ENCODE data around the gene OTOP1.
"Not testable (repeated sequence)": the region's sequence is repeated elsewhere in the genome, so short reads cannot be mapped to it uniquely, and the experiment has no call there.

Gene OTOP1

DNA sequence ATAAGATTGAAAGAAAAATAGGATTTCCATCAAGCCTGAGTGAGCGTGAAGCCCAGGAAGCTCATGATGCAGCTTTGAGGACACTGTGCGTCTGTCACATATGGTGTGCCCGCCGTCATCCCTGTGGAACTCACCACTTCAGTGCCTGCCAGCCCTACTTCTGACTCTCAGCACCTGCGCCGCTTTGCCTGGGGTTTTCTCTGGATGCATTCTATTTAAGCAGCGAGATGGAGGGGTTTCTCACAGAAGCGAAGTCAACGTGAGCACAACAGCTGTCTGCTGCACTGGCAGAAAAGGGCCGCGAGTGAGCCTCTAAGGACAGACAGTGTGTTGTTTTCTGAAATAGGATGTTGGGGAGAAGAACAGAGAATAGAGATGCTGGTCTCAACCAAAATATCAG lies 27.5 kb upstream of the OTOP1 start:
- H3K27ac Mint-ChIP-seq, result no peak overlapping the region
- H3K9me3 Mint-ChIP-seq, result no peaks in the 10 kb centered on the region
- H3K36me3 Mint-ChIP-seq (ENCODE audit: insufficient read depth), result peaks cover 4% of the 10 kb centered on the region
- no peak for DNase-seq
- no peak overlapping the region for H3K4me3 Mint-ChIP-seq
- no peaks in the 10 kb centered on the region for H3K27me3 Mint-ChIP-seq
- ATAC-seq (replicated peaks), result no peak
- H3K4me1 Mint-ChIP-seq (ENCODE audit: low read depth in 2 of 2), result no peaks in the 10 kb centered on the region

DNA sequence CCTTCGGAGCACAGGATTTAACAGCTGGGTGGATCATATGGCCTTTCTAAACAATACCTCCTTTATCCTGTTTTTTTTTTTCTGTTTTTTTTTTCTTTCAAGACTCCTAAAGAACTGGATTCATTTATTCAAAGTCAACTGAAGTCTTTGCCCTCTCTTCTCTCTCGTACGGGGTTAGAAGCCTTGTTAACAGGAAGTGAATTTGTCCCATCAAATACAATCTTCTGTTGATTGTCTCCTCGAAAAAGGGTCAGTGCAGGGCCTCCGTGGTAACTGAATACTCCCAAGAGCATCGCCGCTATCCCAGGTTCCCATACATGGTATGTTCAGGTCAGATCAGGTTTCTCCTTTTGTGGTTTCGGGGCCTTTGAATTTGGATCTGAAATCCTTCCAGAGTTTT lies 23.1 kb upstream of the OTOP1 start:
- Mint-ChIP-seq H3K9me3 (no peaks in the 10 kb centered on the region), H3K4me3 (peak overlapping the region; percentile 27 to 37), H3K27ac (peak overlapping the region; percentile 22 to 35), H3K27me3 (no peaks in the 10 kb centered on the region), H3K4me1 (ENCODE audit: low read depth in 2 of 2) (peaks cover 14 to 22% of the 10 kb centered on the region in 2 donors), H3K36me3 (ENCODE audit: insufficient read depth) (peaks cover 25% of the 10 kb centered on the region)
- DNase-seq, result no peak
- ATAC-seq (replicated peaks), result no peak

- H3K9me3 Mint-ChIP-seq; DNase-seq; H3K4me3 Mint-ChIP-seq; ATAC-seq (replicated peaks); H3K27me3 Mint-ChIP-seq: not testable (repeated sequence)
- H3K27ac Mint-ChIP-seq, result peak overlapping the region in 1 of 2 donors; percentile 35
- peaks cover 14 to 23% of the 10 kb centered on the region in 2 donors for H3K4me1 Mint-ChIP-seq (ENCODE audit: low read depth in 2 of 2)
- peaks cover 30% of the 10 kb centered on the region for H3K36me3 Mint-ChIP-seq (ENCODE audit: insufficient read depth)
Measured at GRCh38 chr4:4249342-4249741, 22.6 kb upstream of the OTOP1 start.

DNA sequence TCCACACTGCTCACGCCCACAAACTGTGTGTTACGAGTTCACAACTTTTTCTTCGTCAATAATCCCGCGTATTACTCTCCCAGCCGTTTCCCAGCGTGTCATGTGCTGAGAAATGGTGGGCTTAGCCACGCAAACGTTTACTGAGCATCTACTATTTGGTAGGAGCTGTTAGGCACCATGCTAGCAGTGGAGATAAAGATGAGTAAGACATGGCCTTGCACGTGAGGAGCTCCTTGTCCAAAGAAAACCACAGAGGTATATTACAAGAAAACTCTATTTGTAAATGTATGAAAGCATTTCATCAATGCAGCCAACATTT lies 22.1 kb upstream of the OTOP1 start:
- no peak for ATAC-seq (replicated peaks)
- Mint-ChIP-seq H3K4me3 (peak overlapping the region; percentile 96 to 97), H3K9me3 (no peaks in the 10 kb centered on the region), H3K27me3 (no peaks in the 10 kb centered on the region), H3K27ac (peak overlapping the region; percentile 98), H3K36me3 (ENCODE audit: insufficient read depth) (peaks cover 34% of the 10 kb centered on the region), H3K4me1 (ENCODE audit: low read depth in 2 of 2) (peaks cover 17 to 24% of the 10 kb centered on the region in 2 donors)
- DNase-seq, result no peak

- Mint-ChIP-seq H3K27me3 (no peaks in the 10 kb centered on the region), H3K27ac (peak within 1 kb of the TSS; percentile 98), H3K4me1 (ENCODE audit: low read depth in 2 of 2) (peaks cover 19 to 29% of the 10 kb centered on the region in 2 donors), H3K36me3 (ENCODE audit: insufficient read depth) (peaks cover 40% of the 10 kb centered on the region), H3K9me3 (no peaks in the 10 kb centered on the region), H3K4me3 (peak within 1 kb of the TSS; percentile 96 to 97)
- DNase-seq, result peak; percentile 90 to 92 (median 91)
- ATAC-seq (replicated peaks), result peak; percentile 97
Measured at GRCh38 chr4:4248029-4248884, 21.5 kb upstream of the OTOP1 start, which contains the start of gene TMEM128. Gene TMEM128, minus strand, starts transcription at chr4:4248223. Its CDS starts 21 bp downstream, at chr4:4248202.

DNA sequence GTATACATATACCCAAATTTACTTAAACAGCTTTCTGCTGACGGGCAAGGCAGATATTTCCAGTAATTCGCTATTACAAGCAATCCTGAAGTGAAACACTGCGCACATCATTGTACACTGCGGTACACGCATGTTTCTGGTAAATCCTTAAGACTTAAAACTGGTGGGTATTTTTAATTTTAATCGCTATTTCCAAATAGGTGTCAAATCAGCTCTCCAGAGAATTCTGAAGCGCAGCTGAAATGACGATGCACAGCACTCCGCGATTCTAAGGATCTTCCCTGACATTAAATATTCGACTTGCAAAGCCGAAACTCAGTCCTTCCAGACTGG lies 20.9 kb upstream of the OTOP1 start:
- ATAC-seq (replicated peaks) (peak; percentile 17), DNase-seq (no peak)
- Mint-ChIP-seq H3K27ac (peak overlapping the region; percentile 98), H3K9me3 (no peaks in the 10 kb centered on the region), H3K36me3 (ENCODE audit: insufficient read depth) (peaks cover 46% of the 10 kb centered on the region), H3K4me1 (ENCODE audit: low read depth in 2 of 2) (peaks cover 19 to 29% of the 10 kb centered on the region in 2 donors), H3K4me3 (peak overlapping the region; percentile 96 to 97), H3K27me3 (no peaks in the 10 kb centered on the region)

DNA sequence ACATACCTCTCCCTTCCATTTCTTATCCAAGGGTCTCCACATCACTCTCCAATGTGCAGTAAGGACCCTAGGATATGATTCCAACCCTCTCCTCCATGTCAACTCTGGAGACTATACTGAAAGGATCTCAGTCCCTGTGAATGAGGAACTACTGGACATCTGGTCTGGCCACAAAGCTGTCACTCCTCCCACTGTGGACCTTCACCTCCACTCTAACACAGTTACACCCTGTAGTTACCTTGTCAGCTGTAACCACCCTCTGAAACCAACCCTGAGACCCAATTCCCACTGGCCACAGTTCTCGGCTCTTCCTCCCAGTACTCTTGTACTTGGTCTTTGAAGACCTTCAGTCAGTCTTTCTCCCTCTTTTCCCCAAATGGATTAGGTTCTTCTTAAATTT lies 18.4 kb upstream of the OTOP1 start:
- Mint-ChIP-seq H3K36me3 (ENCODE audit: insufficient read depth) (peaks cover 69% of the 10 kb centered on the region), H3K27ac (no peak overlapping the region), H3K4me3 (no peak overlapping the region), H3K4me1 (ENCODE audit: low read depth in 2 of 2) (peaks cover 19 to 29% of the 10 kb centered on the region in 2 donors), H3K27me3 (no peaks in the 10 kb centered on the region), H3K9me3 (no peaks in the 10 kb centered on the region)
- ATAC-seq (replicated peaks), result no peak
- DNase-seq, result no peak

DNA sequence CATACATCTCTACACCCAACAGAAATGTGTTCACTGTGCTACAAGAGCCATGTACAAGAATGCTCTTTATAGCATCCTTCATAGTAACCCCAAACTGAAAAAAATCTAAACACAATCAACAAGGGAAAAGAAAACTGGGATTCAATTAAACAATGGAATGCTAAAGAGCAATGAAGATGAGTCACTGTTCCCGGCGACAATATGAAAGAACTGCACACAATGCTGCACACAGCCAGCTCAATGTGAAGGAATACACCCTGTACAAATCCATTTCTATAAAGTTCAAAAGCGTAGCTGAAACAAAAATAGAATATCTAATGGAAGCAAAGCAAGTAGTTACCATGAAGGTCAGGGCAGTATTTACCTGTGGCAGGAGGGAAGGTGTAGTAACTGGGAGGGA lies 12.8 kb upstream of the OTOP1 start:
- not testable (repeated sequence) for DNase-seq; H3K9me3 Mint-ChIP-seq; H3K4me3 Mint-ChIP-seq; ATAC-seq (replicated peaks); H3K27ac Mint-ChIP-seq; H3K27me3 Mint-ChIP-seq
- H3K36me3 Mint-ChIP-seq (ENCODE audit: insufficient read depth), result peaks cover 82% of the 10 kb centered on the region
- H3K4me1 Mint-ChIP-seq (ENCODE audit: low read depth in 2 of 2), result peaks cover 4 to 15% of the 10 kb centered on the region in 2 donors

DNA sequence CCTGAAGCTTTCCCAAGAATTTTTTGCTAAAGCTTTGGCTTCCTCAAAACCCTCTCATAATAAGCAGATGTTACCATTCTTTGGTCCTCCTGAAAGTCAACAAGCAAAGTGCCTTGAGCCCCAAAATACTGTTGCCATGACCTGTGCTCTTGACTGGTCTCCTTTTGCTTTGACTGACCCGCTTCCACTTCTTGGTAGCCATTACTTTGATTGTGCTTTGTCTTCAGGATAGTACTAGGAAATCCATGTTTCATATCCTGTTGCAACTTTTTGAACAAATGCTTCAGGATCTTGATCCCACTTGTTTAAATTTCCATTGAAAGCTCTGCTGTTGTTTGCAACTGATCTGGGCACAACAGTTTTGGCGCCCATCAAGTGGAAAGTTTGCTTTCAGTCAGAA lies 6.9 kb upstream of the OTOP1 start:
- ATAC-seq (replicated peaks) (no peak), DNase-seq (no peak)
- Mint-ChIP-seq H3K36me3 (ENCODE audit: insufficient read depth) (peaks cover 25% of the 10 kb centered on the region), H3K27me3 (peaks cover 7 to 10% of the 10 kb centered on the region in 2 donors), H3K4me3 (no peak overlapping the region), H3K4me1 (ENCODE audit: low read depth in 2 of 2) (no peaks in the 10 kb centered on the region), H3K9me3 (peaks cover 0 to 5% of the 10 kb centered on the region in 2 donors), H3K27ac (no peak overlapping the region)

GRCh38 chr4:4228356-4228668 lies 1.6 kb upstream of the OTOP1 start:
- no peak overlapping the region for H3K27ac Mint-ChIP-seq
- H3K4me3 Mint-ChIP-seq, result peak overlapping the region in 1 of 2 donors; percentile 21
- peaks cover 10 to 11% of the 10 kb centered on the region in 2 donors for H3K4me1 Mint-ChIP-seq (ENCODE audit: low read depth in 2 of 2)
- no peak for DNase-seq
- H3K27me3 Mint-ChIP-seq, result peaks cover 54 to 55% of the 10 kb centered on the region in 2 donors
- no peak for ATAC-seq (replicated peaks)
- H3K9me3 Mint-ChIP-seq, result no peaks in the 10 kb centered on the region
- H3K36me3 Mint-ChIP-seq (ENCODE audit: insufficient read depth), result peaks cover 3% of the 10 kb centered on the region

DNA sequence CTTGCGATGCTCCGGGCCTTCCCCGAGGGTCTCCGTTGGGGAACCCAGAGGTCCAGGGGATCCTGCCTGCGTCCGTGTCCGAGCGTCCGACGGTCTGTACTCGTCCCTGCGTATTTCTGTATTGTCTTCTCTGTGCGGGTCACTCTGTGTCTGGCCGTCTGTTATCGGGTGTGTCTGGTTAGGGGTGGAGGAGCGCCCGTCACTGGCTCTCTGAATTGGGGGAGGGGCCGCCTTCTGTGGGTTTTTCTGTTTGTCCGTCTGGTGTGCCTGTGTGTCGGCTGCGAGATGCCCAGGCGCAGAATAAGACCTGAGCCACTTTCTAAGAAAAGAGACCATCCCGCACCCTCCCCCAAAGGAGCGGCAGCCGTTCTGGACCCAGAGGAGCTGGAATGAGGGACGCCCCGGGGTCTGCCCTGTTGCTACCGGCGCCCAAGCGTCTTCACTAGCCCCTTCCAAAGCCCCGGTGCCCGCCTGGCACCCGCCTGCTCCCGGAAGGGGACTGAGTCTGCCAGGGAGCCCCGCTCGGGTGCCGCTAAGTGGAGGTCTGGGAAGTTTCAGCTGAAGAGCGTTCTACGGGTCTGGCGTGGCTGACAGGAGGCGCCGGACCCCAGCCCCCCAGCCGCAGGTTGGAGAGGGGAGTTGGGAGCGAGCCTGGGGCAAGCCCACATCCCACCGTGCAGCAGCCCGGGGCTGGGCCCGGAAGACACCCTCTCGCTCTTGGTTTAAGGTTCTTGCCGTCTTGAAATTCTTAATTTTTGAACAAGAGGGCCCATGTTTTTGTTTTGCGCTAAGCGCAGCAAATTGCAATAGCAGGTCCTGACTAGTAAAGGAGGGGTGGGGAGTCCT lies 1.0 kb upstream of the OTOP1 start:
- DNase-seq (no peak), ATAC-seq (replicated peaks) (no peak)
- peak overlapping the region; percentile 21 to 47 for H3K4me3 Mint-ChIP-seq
- peaks cover 60% of the 10 kb centered on the region in 2 donors for H3K27me3 Mint-ChIP-seq
- H3K27ac Mint-ChIP-seq, result no peak overlapping the region
- H3K9me3 Mint-ChIP-seq, result no peaks in the 10 kb centered on the region
- peaks cover 10 to 11% of the 10 kb centered on the region in 2 donors for H3K4me1 Mint-ChIP-seq (ENCODE audit: low read depth in 2 of 2)
- peaks cover 3% of the 10 kb centered on the region for H3K36me3 Mint-ChIP-seq (ENCODE audit: insufficient read depth)

- H3K9me3 Mint-ChIP-seq, result no peaks in the 10 kb centered on the region
- H3K4me3 Mint-ChIP-seq, result peak overlapping the region in 1 of 2 donors; percentile 24
- peaks cover 10 to 11% of the 10 kb centered on the region in 2 donors for H3K4me1 Mint-ChIP-seq (ENCODE audit: low read depth in 2 of 2)
- DNase-seq (no peak), ATAC-seq (replicated peaks) (no peak)
- H3K36me3 Mint-ChIP-seq (ENCODE audit: insufficient read depth), result peaks cover 3% of the 10 kb centered on the region
- peaks cover 75% of the 10 kb centered on the region in 2 donors for H3K27me3 Mint-ChIP-seq
- H3K27ac Mint-ChIP-seq, result no peak overlapping the region
Measured at GRCh38 chr4:4225915-4226605, 669 bp downstream of the OTOP1 start.

DNA sequence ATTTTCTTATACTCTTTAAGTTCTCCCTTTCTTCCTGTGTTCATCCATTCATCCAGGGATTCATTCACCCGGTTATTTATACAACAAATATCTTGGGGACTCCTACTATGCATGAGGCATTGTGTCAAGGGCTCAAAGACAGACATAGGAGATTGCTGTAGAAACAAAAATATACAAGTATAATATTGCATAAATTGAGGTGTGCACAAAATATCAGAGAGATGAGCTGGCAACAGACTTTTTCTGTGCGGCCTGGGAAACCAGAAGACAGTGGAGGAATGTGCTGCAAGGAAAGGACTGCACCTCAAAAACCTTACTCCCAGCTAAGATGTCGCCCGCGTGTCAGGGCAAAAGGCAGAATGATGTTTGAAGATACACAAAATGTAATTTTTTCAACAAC lies 9.6 kb downstream of the OTOP1 start:
- Mint-ChIP-seq H3K4me1 (ENCODE audit: low read depth in 2 of 2) (no peaks in the 10 kb centered on the region), H3K27me3 (peaks cover 23 to 45% of the 10 kb centered on the region in 2 donors), H3K9me3 (no peaks in the 10 kb centered on the region), H3K4me3 (no peak overlapping the region), H3K36me3 (ENCODE audit: insufficient read depth) (no peaks in the 10 kb centered on the region), H3K27ac (no peak overlapping the region)
- ATAC-seq (replicated peaks) (no peak), DNase-seq (no peak)
